H1 (cell line): Measurements from ENCODE around the gene KIAA1328. TPM values are rescaled to one million over a fixed set of nuclear protein-coding genes. Genes with fewer than 3 reads are reported as not detected.

Source experiments
- CBX8 ChIP-seq: fragments of 300-800, 300-1000 bp; sonication (generic); IDR thresholded peaks from 2 replicates; pipeline ENCODE4 v1.7.1; 2016; ENCODE audit warnings: low read depth, low read length, borderline replicate concordance
- EZH2 ChIP-seq: fragments of 200-600 bp; sonication (generic); IDR thresholded peaks from 2 replicates; pipeline ENCODE4 v1.7.1; 2012; ENCODE audit warnings: low read depth, mild to moderate bottlenecking, moderate library complexity, low read length, inconsistent platforms; ENCODE audit not compliant: severe bottlenecking
- JUN ChIP-seq: IDR thresholded peaks from 2 replicates; pipeline ENCODE4 v1.6.1; 2011; ENCODE audit warnings: low read depth, mild to moderate bottlenecking, improper control_type of control experiment, low read length
- KDM5A ChIP-seq: fragments of 200-600 bp; IDR thresholded peaks from 2 replicates; pipeline ENCODE4 v1.7.1; 2012; ENCODE audit warnings: mild to moderate bottlenecking, low read length, inconsistent platforms, mixed read lengths
- NANOG ChIP-seq: IDR thresholded peaks from 2 replicates; pipeline ENCODE4 v1.6.1; 2011; ENCODE audit warnings: low read length, low read depth, mild to moderate bottlenecking, inconsistent platforms; ENCODE audit not compliant: insufficient read depth, poor library complexity, severe bottlenecking
- PHF8 ChIP-seq: fragments of 200-600 bp; sonication (generic); conservative IDR thresholded peaks from 2 replicates; pipeline ENCODE4 v1.7.1; 2012; ENCODE audit warnings: low read depth, mild to moderate bottlenecking, inconsistent platforms, low read length, moderate library complexity
- RBBP5 ChIP-seq: IDR thresholded peaks from 2 replicates; pipeline ENCODE4 v1.7.1; 2012; ENCODE audit warnings: low read depth, mild to moderate bottlenecking, inconsistent platforms, low read length, moderate library complexity, borderline replicate concordance
- SIX5 ChIP-seq: IDR thresholded peaks from 2 replicates; pipeline ENCODE4 v1.6.1; 2011; ENCODE audit warnings: mild to moderate bottlenecking, low read depth, low read length
- ZNF274 ChIP-seq: IDR thresholded peaks from 2 replicates; pipeline ENCODE4 v1.7.0; 2012; ENCODE audit warnings: low read length, borderline replicate concordance; ENCODE audit errors: extremely low read depth
- polyA plus RNA-seq, 7 experiments: library from polyadenylated mRNA; depleted of rRNA in 3 of 7; stranded (reverse) in 5 of 7; unstranded in 2 of 7; fragments of >200 nt in 5 of 7; fragments of 200-250 nt in 2 of 7; gene quantifications; 1 replicate in 5 of 7; 2 replicates in 1 of 7; 4 replicates in 1 of 7; pipeline versions ENCODE4 v1.2.1 to v1.2.3, GENCODE V29; 2011 to 2013; ENCODE audit warnings: missing spikeins in 2 of 7, mixed read lengths in 2 of 7
- total RNA-seq: library from RNA; stranded (reverse); fragmentation: NEBNext Ultra II Directional; extraction: Animal tissue kit (Norgen Biotek cat#: 25700); gene quantifications from 2 replicates; pipeline ENCODE4 v1.2.1, GENCODE V29; 2021

KIAA1328 gene
- total and polyA plus RNA-seq, 2 of the 8 experiments (the other 6 are each of a cell fraction or from before 2014, with no cell fraction given): 2.6 to 5.7 TPM

DNA sequence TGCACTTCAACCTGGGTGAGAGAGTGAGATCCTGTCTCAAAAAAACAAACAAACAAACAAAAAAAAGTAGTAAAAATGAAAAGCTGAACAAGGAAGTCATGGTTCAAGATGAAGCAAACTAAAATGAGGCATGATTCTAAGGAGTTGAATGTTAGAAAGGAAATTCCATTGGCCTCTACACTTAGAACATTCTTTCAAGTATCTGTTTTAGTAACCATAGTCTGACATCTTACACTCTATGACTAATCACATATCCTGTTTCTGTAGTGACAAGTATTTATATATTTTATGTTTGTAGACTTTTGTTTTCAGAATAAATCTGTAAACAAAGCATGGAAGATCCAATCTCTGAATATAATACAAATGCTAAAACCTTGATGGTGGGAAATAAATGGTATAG, 164.1 kb downstream of the KIAA1328 start (continued):
- TF ChIP-seq JUN (no peak), PHF8 (no peak), NANOG (no peak), CBX8 (no peak), RBBP5 (no peak), ZNF274 (no peak), EZH2 (no peak), SIX5 (no peak), KDM5A (no peak)
